Smooth muscle cell of the pulmonary artery (primary cell): ENCODE measurements around the gene ALDH18A1. TPM values are rescaled to one million over a fixed set of nuclear protein-coding genes. Genes with fewer than 3 reads are reported as not detected.

Experiments
- total RNA-seq: library from RNA; depleted of rRNA; stranded (reverse); fragments of >200 nt; gene quantifications from 2 replicates; pipeline ENCODE4 v1.2.3, GENCODE V29; 2014

The ALDH18A1 gene
- 183 and 185 TPM in 2 replicates for total RNA-seq

DNA sequence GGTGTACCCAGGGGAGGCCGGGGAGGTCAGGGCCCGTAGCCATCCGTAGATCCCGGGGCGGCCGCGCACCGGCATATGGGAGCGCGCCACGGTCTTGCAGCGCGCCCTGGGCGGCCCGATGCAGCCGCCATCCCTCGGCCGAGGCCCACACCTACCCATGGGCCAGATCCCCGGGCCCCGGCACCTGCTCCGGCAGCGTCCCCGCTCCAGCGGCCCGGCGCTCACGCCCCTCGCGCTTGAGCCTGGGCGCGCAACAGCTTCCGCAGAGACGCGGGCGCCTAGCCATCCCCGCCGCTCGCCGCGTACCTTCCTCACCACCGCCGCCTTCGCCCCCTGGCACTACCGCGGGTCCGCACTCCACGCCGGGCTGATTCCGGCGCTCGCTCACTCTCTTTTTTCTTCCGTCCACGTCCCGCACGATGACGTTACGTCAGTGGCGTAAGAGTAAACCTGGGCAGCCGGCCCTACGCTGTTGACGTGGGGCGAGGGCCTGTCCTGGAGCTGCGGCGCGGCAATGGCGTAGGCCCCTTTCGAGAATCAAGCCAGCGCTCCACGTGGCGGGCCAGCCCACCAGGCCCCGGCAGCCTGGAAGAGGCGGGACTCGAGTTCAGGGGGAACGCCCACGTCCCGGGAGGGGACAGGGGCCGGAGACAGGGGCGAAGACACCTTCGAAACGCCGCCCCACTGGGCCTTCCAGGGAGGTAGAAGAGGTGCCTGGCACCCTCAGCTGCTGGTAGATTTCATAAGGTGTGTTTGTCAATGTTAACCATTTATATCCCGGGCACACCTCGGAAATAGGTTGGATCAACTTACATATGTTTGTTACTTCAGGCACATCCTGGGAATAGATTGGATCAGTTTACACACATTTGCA lies at the start of gene ALDH18A1:
Gene ALDH18A1 (minus strand): TSS at position 421 of the 874 bp plus-strand sequence. CDS start 3,334 bp downstream, outside the sequence.

DNA sequence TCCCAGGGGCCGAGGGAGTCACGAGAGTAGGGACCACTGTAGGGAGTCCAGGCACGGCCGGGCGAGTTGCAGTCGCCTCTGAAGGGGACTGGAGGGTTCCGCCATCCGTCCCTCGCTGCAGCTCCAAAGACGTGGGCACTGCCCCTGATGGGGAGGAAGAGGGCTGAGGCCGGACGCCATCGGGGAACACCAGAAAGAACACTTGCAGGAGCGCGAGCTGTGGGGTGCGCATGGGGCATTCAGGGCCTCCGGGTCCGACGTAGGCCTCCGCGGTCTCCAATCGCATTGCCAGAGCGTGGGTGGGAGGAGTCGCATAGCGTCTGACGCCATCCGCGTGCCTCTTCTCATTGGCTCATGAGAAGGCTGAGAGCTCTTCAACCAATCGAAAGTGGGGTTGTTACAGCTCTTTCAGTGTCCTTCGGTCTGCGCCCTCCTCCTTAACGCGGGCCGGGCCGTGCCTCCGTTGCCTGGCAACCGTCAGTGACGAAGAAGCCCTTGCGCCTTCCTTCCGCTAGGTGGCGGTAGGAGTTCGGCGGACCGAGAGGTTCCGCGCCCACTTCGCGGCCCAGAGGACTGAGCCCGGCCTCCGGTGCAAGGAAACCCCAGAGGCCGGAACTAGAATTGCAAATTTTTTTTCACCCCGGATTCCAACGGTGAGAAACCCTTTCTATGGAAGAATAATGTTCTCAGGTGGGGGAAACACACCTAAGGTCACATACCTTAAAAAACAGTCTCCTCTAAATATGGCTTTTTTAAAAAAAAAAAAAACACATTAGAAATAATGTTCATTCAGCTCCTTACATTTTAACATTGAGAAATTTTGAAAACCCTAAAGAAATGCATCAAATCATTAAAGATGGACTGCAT lies 37.4 kb upstream of the ALDH18A1 start, which contains the start of gene TCTN3:
Gene TCTN3 (minus strand): TSS at position 260 of the 867 bp plus-strand sequence. CDS start 28 bp downstream, at position 232.

DNA sequence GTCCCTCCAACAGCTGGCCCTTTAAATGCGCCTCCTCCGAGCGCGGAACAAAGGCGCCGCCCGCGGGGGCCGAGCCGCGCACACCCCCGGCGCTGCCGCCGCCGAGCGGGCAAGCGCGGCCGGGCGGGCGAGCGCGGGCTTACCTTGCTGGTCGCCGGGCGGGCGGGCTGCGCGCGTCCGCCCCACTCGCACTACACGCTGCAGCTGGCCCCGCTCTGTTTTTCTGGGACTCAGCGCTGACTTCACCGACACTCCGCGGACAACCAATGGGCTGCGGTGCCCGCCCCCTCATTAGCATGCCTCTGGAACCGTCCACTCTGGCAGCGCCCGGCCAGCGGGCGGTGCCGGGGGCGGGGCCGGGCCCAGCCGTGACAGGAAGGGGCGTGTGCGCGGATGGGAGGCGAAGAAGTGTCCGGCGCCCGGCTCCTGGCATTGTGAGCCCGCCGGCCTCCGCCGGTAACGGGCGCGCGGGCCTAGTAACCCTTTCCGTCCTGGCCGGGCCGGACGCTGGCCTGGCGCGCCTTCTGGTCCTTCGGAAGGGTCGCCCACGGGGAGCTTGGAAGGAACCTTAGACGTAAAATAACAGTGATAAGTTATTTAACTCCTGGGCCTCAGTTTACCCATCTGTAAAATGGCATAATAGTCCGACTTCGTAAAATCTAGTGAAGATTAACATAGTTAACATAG lies 95.2 kb downstream of the ALDH18A1 start, which contains the start of gene SORBS1:
Gene SORBS1 (minus strand): TSS at position 195 of the 687 bp plus-strand sequence. CDS start 120,236 bp downstream, outside the sequence.

Other genes starting within 250 kb of the ALDH18A1 start
- gene SORBS1, start 95.3 kb downstream of the ALDH18A1 start, total RNA-seq: 1.6 and 5.1 TPM in 2 replicates
- gene TCTN3, start 37.2 kb upstream of the ALDH18A1 start, total RNA-seq: 65.6 and 66.6 TPM in 2 replicates
- 0.92 and 2.7 TPM in 2 replicates for gene ENTPD1, start 99.5 kb upstream of the ALDH18A1 start, total RNA-seq